GM19351 (cell line): ENCODE data around the gene NAA11.

Source experiments
- ATAC-seq: cut with Tn5 transposase; IDR thresholded peaks from one replicate; pipeline ENCODE4 v1.9.1; 2021; ENCODE audit warnings: mild to moderate bottlenecking, moderate library complexity; ENCODE audit not compliant: unreplicated experiment

NAA11 gene

DNA sequence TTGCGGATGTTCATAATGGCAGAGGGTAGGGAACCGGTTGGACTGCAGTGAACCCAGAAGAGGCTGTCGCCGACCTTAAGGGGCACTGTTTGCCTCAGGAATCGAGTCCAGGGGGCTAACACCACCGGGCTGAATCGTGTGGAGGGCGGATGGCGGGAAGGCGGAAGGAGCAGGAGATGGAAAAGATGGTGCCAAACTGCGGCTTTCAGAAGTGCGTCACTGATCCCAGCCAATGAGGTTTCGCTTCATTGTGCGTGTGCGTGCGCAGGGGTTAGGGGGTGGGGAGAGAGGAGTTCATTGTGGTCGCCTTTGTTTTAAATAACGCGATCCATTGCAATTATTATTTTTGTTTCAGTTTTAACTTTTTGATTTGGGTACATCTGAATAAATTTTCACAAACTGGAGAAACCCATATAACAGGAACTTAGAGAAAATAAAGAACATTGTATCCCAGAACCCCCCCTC is at the start of gene NAA11:
TSS of gene NAA11 (minus strand) at position 198 of the 465 bp plus-strand sequence. CDS start at position 14, 184 bp downstream.
- no peak for ATAC-seq

DNA sequence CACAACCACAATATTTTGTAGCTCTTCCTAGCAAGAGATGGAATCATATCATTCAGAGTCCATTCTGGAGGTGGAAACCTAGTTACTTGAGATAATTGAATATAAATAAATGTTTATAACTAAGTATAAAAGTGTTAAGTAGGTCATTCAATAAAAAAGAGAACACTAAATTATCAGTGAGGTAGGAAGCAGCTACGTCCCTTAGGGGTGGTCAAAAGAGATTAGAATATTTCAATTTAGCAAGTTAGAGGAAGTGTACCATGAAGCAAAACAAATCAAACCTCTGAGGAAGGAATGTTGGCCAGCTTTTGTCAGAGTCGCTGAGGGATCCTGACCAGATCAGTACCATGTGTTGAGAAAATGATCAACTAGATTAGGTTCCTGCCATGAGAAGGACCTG is 44.2 kb upstream of the NAA11 start:
- ATAC-seq: no peak

DNA sequence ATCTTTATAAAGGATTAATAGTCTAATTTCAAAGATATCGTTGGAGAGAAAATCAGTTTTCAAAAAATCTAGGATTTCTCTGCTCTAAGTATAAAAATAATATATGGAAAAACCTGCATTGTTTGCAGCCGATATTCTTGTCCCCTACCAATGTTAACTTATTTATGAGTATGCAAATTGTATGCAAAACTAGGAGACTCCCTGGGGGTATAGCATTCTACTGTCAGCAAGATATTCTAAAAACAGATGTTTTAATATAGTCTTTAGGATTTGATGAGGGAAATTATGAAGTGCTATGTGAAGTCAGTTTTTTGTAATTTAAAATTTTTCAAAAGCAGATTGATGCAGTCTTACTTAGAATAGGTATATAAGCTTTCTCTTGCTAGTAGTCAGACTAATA is 41.2 kb upstream of the NAA11 start:
- no peak for ATAC-seq

DNA sequence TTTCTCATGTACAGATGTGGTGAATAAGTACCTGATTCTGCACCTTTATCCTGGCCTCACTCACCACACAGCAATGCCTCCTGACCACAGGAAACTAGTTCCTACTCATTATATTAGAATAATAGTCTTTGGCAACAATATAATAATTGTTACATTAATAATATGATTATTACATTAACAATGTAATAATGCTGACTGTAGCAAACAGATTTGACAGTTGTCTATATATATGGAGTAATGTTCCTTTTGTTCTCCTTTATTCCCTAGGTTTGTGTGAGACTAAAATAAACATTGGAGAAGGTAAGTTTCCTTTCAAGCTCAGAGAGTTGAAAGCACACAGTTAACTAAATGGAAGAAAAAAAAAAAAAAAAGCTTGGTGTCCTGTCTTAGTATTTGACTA is 40.6 kb upstream of the NAA11 start:
- ATAC-seq: no peak

DNA sequence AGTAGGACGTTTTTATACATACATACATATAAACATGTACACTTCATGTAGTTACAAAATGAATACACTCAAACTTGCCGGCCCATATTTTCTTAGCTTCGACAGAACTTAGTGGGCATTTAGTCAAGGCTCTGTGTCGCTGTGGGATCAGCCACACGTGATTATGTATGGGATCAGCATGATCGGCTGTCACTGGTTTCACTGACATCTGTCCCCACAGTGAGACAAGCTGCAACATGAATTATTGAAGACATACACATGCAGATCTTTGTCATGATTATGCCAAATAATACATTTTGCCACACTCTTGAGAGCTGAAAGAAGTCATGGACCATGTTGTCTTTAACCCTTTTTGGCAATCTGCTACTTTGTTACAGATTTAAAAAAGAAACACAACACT is 38.2 kb upstream of the NAA11 start:
- no peak for ATAC-seq

DNA sequence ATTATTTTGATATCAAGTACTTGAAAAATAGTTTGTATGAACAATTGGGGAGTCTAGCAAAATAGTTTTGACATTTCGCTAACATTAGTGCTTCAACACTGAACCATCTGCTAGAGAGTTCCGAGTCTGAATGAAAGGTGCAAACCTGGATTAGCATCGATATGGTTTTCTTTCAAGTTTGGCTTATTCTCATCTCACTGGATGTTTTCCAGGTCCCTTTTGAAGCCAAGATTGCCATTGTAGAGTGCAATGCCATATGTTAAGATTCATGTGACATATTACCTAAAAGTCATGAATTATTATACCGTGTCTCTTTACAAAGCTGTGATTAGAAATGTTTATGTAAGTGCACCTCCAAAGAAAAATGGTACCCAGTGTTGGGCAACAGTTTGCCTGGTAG is 36.8 kb upstream of the NAA11 start:
- no peak for ATAC-seq

DNA sequence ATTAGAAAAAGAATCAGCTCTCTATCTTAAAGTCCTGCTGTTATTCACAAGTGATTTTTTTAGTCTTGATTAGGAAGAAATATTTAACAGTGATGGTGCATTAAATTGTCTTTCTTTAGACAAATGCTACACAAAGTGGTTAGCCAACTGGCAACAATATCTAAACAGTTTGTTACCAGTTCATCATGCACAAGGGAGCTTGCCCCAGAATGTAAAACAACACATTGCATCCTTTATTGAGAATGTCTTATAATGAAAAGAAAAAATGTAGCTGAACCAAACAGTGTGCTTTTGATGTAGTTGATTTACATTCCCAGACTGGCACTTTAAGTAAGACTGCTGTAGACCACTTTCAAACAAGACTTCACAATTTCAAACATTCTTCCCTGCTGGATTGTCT is 34.1 kb upstream of the NAA11 start:
- no peak for ATAC-seq

DNA sequence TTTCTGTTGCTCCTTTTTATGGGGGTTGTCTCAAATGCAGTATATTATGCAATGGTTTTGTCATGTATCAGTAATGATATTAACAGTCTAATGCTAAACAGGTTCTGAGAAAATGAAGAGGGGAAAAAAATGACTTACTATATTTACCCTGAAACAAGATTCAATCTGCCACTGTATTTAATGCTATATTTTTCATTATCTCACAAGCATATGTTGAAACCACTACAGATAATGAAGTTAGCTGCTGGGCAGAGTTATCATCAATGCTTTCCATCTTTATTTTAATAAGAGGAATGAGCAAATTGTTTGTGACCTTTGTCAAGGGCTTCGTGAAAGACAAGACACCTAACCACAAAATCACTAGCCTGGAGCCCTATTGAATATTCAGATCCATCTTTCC is 32.6 kb upstream of the NAA11 start:
- ATAC-seq: no peak

DNA sequence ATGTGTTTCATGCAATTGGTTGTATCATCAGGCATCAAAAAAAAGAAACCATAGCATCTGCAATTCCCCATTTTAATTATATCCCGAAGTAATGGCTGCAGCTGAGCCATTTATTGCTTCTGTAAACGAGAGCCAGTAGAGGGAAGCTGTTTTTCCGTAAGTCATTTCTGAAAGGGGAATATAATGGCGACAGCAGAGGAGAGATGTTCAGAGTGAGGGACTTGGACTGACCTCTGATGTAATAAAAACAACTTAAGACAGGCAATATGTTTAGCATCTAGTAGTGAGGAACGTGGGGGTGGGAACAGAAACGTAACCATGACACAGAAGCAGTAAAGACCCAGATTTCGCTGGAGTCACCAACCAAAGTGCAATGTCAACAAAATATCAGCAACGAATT is 31.5 kb upstream of the NAA11 start:
- ATAC-seq: no peak

DNA sequence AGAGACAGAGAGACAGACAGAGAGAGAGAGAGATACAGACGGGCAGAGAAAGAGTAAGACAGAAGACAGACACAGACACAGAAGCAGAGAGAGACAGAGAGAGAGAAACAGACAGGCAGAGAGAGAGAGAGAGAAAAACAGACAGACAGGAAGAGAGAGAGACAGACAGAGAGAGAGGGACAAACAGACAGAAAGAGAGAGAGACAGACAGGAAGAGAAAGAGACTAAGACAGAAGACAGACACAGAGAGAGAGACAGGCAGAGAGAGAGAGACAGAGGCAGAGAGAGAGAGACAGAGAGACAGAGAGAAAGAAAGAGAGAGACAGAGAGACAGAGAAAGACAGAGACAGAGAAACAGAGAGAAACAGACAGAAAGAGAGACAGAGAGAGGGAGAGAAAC is 27.2 kb upstream of the NAA11 start:
- no peak for ATAC-seq

DNA sequence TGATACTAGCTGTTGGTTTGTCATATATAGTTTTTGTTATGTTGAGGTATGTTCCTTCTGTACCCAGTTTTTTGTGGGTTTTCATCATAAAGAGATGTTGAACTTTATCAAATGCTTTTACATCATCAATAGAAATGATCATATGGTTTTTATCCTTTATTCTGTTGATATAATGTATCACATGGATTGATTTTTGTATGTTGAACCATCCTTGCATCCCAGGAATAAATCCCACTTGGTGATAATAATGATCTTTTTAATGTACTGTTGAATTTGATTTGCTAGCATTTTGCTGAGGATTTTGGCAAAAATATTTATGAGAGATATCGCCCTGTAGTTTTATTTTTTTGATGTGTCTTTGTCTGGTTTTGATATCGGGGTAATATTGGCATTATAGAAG is 22.5 kb upstream of the NAA11 start:
- no peak for ATAC-seq

DNA sequence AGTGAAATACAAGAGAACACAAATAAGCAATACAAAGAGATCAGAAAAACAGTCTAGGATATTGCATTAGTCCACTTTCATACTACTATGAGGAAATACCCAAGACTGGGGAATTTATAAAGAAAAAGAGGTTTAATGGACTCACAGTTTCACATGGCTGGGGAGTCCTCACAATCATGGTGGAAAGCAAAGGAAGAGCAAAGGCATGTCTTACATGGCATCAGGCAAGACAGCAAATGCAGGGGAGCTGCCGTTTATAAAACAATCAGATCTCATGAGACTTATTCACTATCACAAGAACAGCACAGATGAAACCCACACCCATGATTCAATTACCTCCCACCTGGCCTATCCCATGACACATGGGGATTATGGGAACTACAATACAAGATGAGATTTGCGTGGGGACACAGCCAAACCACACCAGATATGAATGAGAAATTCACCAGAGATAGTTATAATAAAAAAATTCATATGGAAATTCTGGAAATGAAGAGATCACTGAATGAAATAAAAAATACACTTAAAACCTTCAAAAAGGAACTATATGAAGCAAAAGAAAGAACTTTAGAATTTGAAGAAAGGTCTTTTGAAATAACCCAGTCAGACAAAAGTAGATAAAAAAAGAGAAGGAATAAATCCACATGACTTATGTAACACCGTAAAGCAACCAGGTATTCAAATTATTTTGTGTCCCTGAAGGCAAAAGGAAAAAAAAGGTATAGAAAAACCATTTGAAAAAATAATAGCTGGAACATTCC is 16.2 kb upstream of the NAA11 start:
- no peak for ATAC-seq

DNA sequence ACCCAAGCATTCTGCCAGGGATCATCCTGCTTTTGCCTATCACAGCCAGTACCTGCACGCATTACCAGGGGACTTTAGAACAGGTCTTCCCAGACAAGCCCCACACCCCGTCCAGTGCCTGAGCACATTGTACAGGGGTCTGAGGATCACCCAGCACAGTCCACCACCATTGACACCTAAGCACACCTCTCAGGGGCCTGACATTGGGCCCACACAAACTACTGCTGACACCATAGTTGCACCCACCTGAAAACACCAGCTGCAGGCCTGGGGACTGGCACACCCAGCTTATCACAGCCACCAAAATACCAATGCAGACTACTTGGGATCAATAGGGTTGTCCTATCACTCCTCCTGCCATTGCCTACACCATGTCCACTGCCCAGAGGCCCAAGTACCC is 14.7 kb upstream of the NAA11 start:
- no peak for ATAC-seq

DNA sequence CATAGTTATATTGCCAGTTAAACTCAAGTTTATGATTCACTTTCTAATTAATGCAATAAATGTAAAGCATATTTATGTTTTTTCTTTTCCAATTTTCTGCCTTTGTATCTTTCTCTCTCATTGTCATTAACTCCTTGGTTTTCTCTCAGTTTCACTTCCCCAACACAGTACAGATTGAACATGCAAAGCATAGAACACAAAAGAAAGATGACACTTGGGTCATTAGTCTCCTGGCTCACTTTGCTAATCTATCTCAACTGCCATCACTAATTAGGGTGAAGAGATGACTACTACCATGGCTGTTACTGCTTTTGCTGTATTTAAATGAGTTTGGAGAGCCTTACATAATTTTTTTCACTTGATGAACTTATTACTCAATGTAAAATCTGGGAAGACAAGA is 12.3 kb upstream of the NAA11 start:
- peak; percentile 93 for ATAC-seq

DNA sequence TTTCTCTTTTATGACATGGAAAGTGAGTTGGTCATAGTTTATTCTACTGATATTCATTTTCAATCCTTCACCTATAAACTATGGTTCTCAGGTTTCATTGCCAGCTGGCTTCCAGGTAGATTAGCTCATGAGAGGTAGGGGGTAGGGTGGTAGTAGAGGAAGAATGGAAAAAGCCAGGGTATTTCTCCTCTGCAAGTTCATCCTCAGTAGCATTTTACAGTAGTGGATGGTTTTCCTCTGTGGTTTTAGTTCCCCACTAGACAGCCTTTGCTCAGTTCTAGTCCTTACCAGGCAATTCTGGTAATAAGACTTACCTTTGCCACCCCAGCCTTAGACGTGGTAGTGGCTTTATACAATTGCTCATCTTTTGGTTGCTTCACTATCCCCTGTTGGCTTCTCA is 8.9 kb upstream of the NAA11 start:
- ATAC-seq: no peak

DNA sequence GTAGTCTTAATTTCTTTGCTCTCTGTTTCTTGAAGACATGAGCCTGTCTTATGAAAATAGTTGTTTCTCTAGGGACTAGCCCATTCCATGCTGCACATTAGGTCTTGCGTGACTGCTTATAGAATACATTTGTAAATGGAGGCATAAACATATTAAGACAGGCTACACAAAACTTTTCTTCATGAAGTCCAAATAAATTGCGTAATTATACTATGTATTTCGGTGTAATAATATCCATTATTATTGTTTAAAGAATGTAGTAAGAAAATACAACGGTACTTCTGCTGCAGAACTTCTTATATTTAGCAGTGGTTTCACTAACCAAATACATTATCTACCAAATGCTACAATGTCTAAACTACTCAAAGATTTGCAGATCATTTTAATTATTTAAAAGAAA is 8.5 kb upstream of the NAA11 start:
- no peak for ATAC-seq

DNA sequence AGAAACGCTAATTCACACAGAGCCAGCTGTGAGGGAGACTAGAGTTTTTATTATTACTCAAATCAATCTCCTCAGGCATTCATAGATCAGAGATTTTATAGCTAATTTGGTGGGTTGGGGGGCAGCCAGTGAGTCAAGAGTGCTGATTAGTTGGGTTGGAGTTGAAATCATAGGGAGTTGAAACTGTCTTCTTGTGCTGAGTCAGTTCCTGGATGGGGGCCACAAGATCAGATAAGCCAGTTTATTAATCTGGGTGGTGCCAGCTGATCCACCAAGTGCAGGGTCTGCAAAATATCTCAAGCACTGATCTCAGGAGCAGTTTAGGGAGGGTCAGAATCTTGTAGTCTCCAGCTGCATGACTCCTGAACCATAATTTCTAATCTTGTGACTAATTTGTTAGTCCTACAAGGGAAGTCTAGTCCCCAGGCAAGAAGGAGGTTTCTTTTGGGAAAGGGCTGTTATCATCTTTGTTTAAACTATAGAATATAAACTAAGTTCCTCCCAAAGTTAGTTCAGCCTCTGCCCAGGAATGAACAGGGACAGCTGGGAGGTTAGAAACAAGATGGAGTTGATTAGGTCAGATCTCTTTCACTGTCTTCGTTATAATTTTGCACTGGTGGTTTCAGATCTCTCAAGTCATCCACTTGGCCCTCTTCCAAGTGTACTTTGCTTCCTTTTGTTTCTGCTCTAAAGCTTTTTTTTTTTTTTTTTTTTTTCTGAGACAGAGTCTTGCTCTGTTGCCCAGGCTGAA is 5.4 kb upstream of the NAA11 start:
- no peak for ATAC-seq

DNA sequence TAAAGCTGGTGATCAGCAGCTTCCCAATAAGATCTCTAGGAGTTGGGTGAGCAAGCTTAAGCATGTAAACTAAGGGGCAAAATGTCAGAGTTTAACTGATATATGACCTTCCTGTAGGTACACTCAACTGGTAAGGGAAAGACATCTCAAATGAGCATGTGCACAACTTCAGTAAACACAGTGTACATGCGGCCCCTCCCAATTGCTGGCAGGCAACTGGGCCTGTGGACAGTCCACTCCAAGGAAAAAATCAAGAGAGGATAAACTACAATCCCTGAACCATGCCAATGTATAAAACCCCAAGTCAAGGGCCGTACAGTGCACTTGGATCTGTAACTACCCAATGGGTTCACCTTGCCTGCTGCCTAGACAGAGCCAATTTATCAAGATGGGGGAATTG is 4.9 kb upstream of the NAA11 start:
- no peak for ATAC-seq

DNA sequence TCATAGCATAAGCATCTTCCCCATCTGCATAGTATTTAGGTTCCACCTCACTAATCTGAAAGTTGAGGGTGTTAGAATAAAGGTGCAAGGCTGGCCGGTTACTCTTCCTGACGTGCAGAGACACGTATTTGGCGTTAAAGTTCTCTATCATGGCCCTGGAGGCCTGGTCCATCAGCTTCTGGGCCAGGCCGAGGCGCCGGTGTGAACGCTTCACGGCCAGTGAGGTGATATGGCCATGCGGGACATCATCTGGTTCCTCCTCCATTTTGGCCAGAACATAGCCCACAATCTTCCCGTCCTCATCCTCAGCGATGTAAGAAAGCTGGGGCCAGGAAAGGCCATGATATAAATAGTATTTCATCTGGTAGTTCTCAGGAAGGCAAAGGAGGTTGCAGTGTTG is 425 bp downstream of the NAA11 start:
- ATAC-seq: no peak

DNA sequence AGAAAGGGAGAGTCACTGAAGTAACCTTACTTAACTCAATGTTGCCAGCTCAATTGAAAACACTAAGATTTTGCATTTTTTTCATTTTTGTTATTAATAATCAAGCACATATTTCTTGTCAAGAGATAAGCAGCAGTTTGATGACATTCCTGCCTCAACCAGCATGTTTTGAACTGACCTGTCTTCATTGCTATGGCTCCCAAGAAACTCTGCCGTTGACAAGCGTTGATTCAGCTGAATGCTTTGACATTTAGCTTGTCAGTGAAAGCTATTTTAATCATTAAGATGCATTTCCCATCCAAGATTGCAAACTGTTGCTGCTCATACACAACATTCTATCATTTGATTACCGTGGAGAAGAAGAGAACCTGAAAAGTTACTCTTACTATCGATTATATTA is 5.9 kb downstream of the NAA11 start:
- ATAC-seq: no peak

DNA sequence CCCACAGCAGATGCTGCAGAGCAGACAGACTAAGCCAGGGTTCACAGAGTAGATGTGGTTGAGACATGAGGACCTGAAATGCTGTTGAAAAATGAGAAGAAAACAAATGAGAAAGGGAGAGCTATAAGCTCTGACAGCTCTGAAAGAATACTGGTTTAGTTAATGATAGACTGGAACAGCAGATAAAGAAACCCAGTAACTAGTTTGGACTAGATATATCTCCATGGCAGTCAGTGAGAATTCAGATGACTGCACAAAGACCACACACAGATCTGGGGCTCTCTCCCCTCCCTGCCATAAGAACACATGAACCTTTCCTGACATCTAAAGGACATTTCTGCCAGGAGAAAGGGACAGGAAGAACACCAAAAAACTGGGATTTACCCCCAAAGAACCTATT is 8.2 kb downstream of the NAA11 start:
- ATAC-seq: no peak

DNA sequence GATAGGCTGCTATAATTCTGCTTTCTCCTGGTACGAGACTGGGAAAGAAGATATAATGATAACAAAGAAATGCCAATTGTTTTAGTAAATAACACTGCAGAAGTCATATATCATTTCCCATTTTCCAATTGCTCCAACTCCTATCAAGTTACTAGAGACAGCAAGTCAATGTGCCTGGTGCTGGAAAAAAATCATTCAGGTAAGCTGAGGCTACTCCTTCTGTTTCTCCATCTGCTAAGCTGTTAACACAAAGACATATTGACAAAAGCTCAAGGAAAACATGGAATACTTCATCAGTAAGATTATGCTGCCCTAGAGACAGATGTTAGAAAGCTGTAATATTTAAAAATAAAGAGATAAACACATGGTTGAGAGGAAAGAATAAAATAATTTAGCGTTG is 10.0 kb downstream of the NAA11 start:
- no peak for ATAC-seq

DNA sequence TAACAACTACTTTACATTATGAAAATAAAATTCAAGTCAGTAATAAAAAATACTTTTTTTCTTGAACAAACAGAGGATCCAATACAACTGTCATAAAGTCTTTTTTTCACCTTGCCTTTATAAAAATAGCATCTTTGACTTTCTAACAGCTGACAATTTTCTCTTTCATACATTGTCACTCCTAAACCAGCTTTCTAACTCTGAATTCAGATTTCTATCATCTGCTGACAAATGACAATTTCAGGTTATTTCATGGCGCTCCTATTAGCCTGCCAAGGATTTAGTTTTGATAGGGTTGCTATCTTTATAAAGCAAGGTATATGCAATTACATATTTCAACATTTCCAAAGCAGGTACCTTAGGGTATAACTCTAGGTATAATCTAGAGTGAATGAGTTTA is 14.6 kb downstream of the NAA11 start:
- ATAC-seq: no peak
